HCT116 (cell line): Measurements from ENCODE around the gene CASP7. TPM values are rescaled to one million over a fixed set of nuclear protein-coding genes. Genes with fewer than 3 reads are reported as not detected.
"Not testable (repeated sequence)": the region's sequence is repeated elsewhere in the genome, so short reads cannot be mapped to it uniquely, and the experiment has no call there.

Experiments
- ATAC-seq: fragments of 200-7000 bp; cut with Tn5 transposase; 2 replicates; pipeline ENCODE4 v1.9.1; 2020; ENCODE audit warnings: mild to moderate bottlenecking, moderate library complexity
- BruUV-seq: library from RNA; stranded (reverse); fragments of 400-500 nt; replicated peaks from 2 replicates; lab custom pipeline; 2021; lab: Mats Ljungman, UMichigan
- CTCF ChIA-PET: fragments of 300-600 bp; sonication (Branson Sonifier 250); formaldehyde crosslinking; loops from one replicate; lab custom pipeline; 2021; ENCODE audit warnings: antibody characterized with exemption; lab: Charles Lee
- POLR2A ChIA-PET: fragments of 300-600, 350-600 bp; sonication (Branson Sonifier 250); formaldehyde crosslinking; loops from one replicate; lab custom pipeline; 2021; ENCODE audit warnings: antibody characterized with exemption; lab: Charles Lee
- RAD21 ChIA-PET, 2 experiments: fragments of 300-600 bp; sonication (Branson Sonifier 250); formaldehyde crosslinking; loops; one replicate each; lab custom pipeline; 2023; ENCODE audit warnings: low total read pairs in 2 of 2; ENCODE audit not compliant: uncharacterized antibody in 2 of 2, unreplicated experiment in 2 of 2, low non-redundant PET in 1 of 2; lab: Charles Lee
- DNase-seq: peaks from one replicate; pipeline ENCODE4 v3.0.0-alpha.2; 2010; ENCODE audit warnings: low read depth, low spot score
- H2AFZ ChIP-seq: fragments of 200-600 bp; shearing (Covaris generic), sonication (generic); 2 replicates; pipeline ENCODE4 v1.6.1; 2017; ENCODE audit warnings: low read depth, mixed run types, mixed read lengths, antibody characterized with exemption, low read length; ENCODE audit not compliant: poor library complexity, severe bottlenecking
- H3K27ac ChIP-seq: 2 replicates; pipeline ENCODE4 v1.5.1; 2012; ENCODE audit warnings: low read depth, low read length
- H3K27me3 ChIP-seq: fragments of 200-600 bp; sonication (generic); 2 replicates; pipeline ENCODE4 v1.6.1; 2016; ENCODE audit warnings: mixed run types, low read length, mixed read lengths; ENCODE audit not compliant: insufficient read depth
- H3K36me3 ChIP-seq, 2 experiments: fragments of 200-500 bp in 1 of 2; fragments of 200-600 bp in 1 of 2; sonication (Bioruptor generic) in 1 of 2; sonication (generic) in 1 of 2; 2 replicates each; pipeline versions ENCODE4 v1.5.1 to v1.6.1; 2014 to 2016; ENCODE audit warnings: low read length in 2 of 2, inconsistent platforms in 1 of 2, mixed read lengths in 1 of 2, mixed run types in 1 of 2; ENCODE audit not compliant: insufficient read depth in 2 of 2, control insufficient read depth in 1 of 2
- H3K4me1 ChIP-seq, 2 experiments: fragments of 200-600 bp in 1 of 2; sonication (generic) in 1 of 2; 2 replicates each; pipeline versions ENCODE4 v1.5.1 to v1.6.1; 2012 to 2017; ENCODE audit warnings: low read length in 2 of 2, inconsistent platforms in 1 of 2, mild to moderate bottlenecking in 1 of 2, mixed read lengths in 1 of 2, mixed run types in 1 of 2, moderate library complexity in 1 of 2; ENCODE audit not compliant: insufficient read depth in 2 of 2, control insufficient read depth in 1 of 2
- H3K4me2 ChIP-seq: fragments of 200-600 bp; sonication (generic); 2 replicates; pipeline ENCODE4 v1.6.1; 2017; ENCODE audit warnings: mixed run types, low read length, mixed read lengths
- H3K4me3 ChIP-seq, 2 experiments: fragments of 200-600 bp in 1 of 2; sonication (generic) in 1 of 2; replicated peaks in 1 of 2; 2 replicates each; pipeline ENCODE4 v1.5.1; 2011 to 2016; ENCODE audit warnings: low read length in 2 of 2, control low read depth in 1 of 2, low read depth in 1 of 2, mild to moderate bottlenecking in 1 of 2, mixed read lengths in 1 of 2, mixed run types in 1 of 2
- H3K79me2 ChIP-seq: fragments of 200-600 bp; sonication (generic); 2 replicates; pipeline ENCODE4 v1.6.1; 2017; ENCODE audit warnings: mild to moderate bottlenecking, mixed run types, low read length, moderate library complexity, mixed read lengths; ENCODE audit not compliant: insufficient read depth
- H3K9ac ChIP-seq: fragments of 200-600 bp; sonication (generic); 2 replicates; pipeline ENCODE4 v1.6.1; 2016; ENCODE audit warnings: low read length, mixed read lengths
- H3K9me2 ChIP-seq: fragments of 200-600 bp; sonication (generic), shearing (Covaris generic); 2 replicates; pipeline ENCODE4 v1.6.1; 2017; ENCODE audit warnings: mixed run types, mild to moderate bottlenecking, moderate library complexity; ENCODE audit not compliant: insufficient read depth
- H3K9me3 ChIP-seq, 2 experiments: fragments of 200-500 bp in 1 of 2; fragments of 200-600 bp in 1 of 2; sonication (Bioruptor generic) in 1 of 2; sonication (generic) in 1 of 2; 2 replicates each; pipeline ENCODE4 v1.6.1; 2014 to 2017; ENCODE audit warnings: low read length in 2 of 2, mixed read lengths in 2 of 2, inconsistent platforms in 1 of 2, low read depth in 1 of 2, mild to moderate bottlenecking in 1 of 2, mixed run types in 1 of 2, moderate library complexity in 1 of 2; ENCODE audit not compliant: control insufficient read depth in 1 of 2, insufficient read depth in 1 of 2
- H4K20me1 ChIP-seq: fragments of 200-600 bp; sonication (generic), shearing (Covaris generic); 2 replicates; pipeline ENCODE4 v1.6.1; 2017; ENCODE audit warnings: mixed run types, mild to moderate bottlenecking, moderate library complexity; ENCODE audit not compliant: insufficient read depth
- ATF3 ChIP-seq: IDR thresholded peaks from 2 replicates; pipeline ENCODE4 v1.6.1; 2012
- CBX3 ChIP-seq: IDR thresholded peaks from 2 replicates; pipeline ENCODE4 v1.6.1; 2012; ENCODE audit warnings: low read depth
- EGR1 ChIP-seq: IDR thresholded peaks from 2 replicates; pipeline ENCODE4 v1.6.1; 2012; ENCODE audit warnings: low read depth
- ELF1 ChIP-seq: IDR thresholded peaks from 2 replicates; pipeline ENCODE4 v1.6.1; 2012; ENCODE audit warnings: low read depth, borderline replicate concordance
- EZH2 ChIP-seq: fragments of 200-600 bp; sonication (generic); IDR thresholded peaks from 2 replicates; pipeline ENCODE4 v1.6.1; 2017; ENCODE audit warnings: antibody characterized with exemption, mixed run types
- SIN3A ChIP-seq: IDR thresholded peaks from 2 replicates; pipeline ENCODE4 v1.6.1; 2012; ENCODE audit warnings: low read depth
- SRF ChIP-seq: IDR thresholded peaks from 2 replicates; pipeline ENCODE4 v1.6.1; 2012; ENCODE audit warnings: low read depth
- intact Hi-C: fragments of 100-400 bp; cut with micrococcal nuclease; formaldehyde crosslinking; loops from 2 replicates; pipeline ENCODE4 v1.10.0; 2022
- total RNA-seq: library from RNA; stranded (reverse); gene quantifications from one replicate; pipeline ENCODE4 v1.2.1, GENCODE V29; 2021; ENCODE audit not compliant: unreplicated experiment

CASP7 gene
- total RNA-seq, 1 experiment from 2014 or later = 30.5 TPM

- intact Hi-C loops, H3K4me1 ChIP-seq, ATAC-seq, DNase-seq, H3K36me3 ChIP-seq, BruUV-seq, H3K9me2 ChIP-seq, H3K27ac ChIP-seq, H3K9me3 ChIP-seq, H3K4me3 ChIP-seq, H3K27me3 ChIP-seq, POLR2A ChIA-PET, RAD21 ChIA-PET, H4K20me1 ChIP-seq, H2AFZ ChIP-seq, H3K79me2 ChIP-seq, H3K9ac ChIP-seq, H3K4me2 ChIP-seq: not testable (repeated sequence)
- CTCF ChIA-PET = interaction anchor here (0.5 kb wide), 1 partner anchor 27 kb away, joined by 3 read pairs; no protein-coding TSS in a partner anchor
These were observed 27.3 kb upstream of the CASP7 start for GRCh38 chr10:113652456-113652855.

DNA sequence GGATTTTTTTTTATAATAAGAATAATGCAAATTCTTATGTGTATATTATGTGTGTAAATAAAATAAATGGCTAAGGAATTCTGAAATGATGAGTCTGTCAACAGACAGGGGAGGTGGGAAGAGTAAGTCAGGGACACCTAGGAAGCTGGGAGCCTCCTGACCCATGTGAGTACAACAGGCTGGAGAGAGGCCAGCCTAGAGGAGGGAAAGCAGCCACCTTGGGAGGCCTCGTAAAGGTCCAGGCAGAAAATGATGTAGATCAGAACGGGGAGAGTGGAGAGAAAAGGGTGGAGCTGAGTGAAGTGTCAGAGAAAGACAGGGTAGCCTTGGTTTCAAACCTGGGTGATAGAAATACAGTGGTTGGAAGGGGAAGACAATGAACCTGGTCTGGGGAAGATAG is 22.8 kb upstream of the CASP7 start:
- Histone ChIP-seq H3K4me2 (no peak overlapping the region), H3K27ac (no peak overlapping the region), H3K9ac (no peak overlapping the region), H3K9me3 (no peaks in the 10 kb centered on the region), H3K4me1 (no peaks in the 10 kb centered on the region), H3K4me3 (no peak overlapping the region), H3K27me3 (0 out of 2 replicates have a peak, but pooled peaks cover 5% of the 10 kb centered on the region), H4K20me1 (no peaks in the 10 kb centered on the region), H2AFZ (no peak overlapping the region), H3K9me2 (no peaks in the 10 kb centered on the region), H3K79me2 (no peaks in the 10 kb centered on the region), H3K36me3 (no peaks in the 10 kb centered on the region)
- RAD21 ChIA-PET = no interaction called here
- intact Hi-C loops = no loop called here
- CTCF ChIA-PET = no interaction called here
- BruUV-seq = no TSS peak
- no peak for ATAC-seq
- no peak for DNase-seq
- TF ChIP-seq EZH2 (no peak), ATF3 (no peak), SRF (no peak), EGR1 (no peak), CBX3 (no peak), ELF1 (no peak), SIN3A (no peak)
- POLR2A ChIA-PET = no interaction called here
